ENCODE data around the gene PABPC1L. TPM values are rescaled to one million over a fixed set of nuclear protein-coding genes. Genes with fewer than 3 reads are reported as not detected.

Gene PABPC1L
- 7.9 to 18.0 TPM (median 13.1 TPM) in 5 replicates for total RNA-seq (2022; extraction: Qiagen RNA extraction)

GRCh38 chr20:44909872-44910689 lies at the start of gene PABPC1L:
Gene PABPC1L, plus strand, starts transcription at chr20:44910060. Its CDS starts 84 bp downstream, at chr20:44910144.

GRCh38 chr20:44885392-44886265 lies 24.2 kb upstream of the PABPC1L start, which contains the start of gene YWHAB:
Gene YWHAB, plus strand, starts transcription at chr20:44885705. Its CDS starts 15,829 bp downstream, at chr20:44901534.

GRCh38 chr20:44960103-44960852 lies 50.4 kb downstream of the PABPC1L start, which contains the start of gene TOMM34:
Gene TOMM34, minus strand, starts transcription at chr20:44960397. Its CDS starts 64 bp downstream, at chr20:44960333.

GRCh38 chr20:44966030-44966961 lies 56.4 kb downstream of the PABPC1L start, which contains the start of gene STK4:
Gene STK4, plus strand, starts transcription at chr20:44966512. Its CDS starts 57 bp downstream, at chr20:44966569.

Other genes starting within 250 kb of the PABPC1L start
- gene CCN5, start 194.7 kb upstream of the PABPC1L start, total RNA-seq (2022; extraction: Qiagen RNA extraction), result 23.1 to 34.3 TPM (median 24.5 TPM) in 5 replicates
- 0.41 to 0.73 TPM (median 0.66 TPM) in 5 replicates for gene KCNK15, start 164.2 kb upstream of the PABPC1L start, total RNA-seq (2022; extraction: Qiagen RNA extraction)
- gene RIMS4, start 99.5 kb upstream of the PABPC1L start, total RNA-seq (2022; extraction: Qiagen RNA extraction), result 1.7 to 2.4 TPM (median 2.1 TPM) in 5 replicates
- gene YWHAB, start 24.4 kb upstream of the PABPC1L start, total RNA-seq (2022; extraction: Qiagen RNA extraction), result 195 to 228 TPM (median 209 TPM) in 5 replicates
- gene TOMM34, start 50.3 kb downstream of the PABPC1L start, total RNA-seq (2022; extraction: Qiagen RNA extraction), result 38.3 to 42.4 TPM (median 39.4 TPM) in 5 replicates
- gene STK4, start 56.5 kb downstream of the PABPC1L start, total RNA-seq (2022; extraction: Qiagen RNA extraction), result 12.3 to 17.9 TPM (median 16.2 TPM) in 5 replicates
- gene KCNS1, start 191.1 kb downstream of the PABPC1L start, total RNA-seq (2022; extraction: Qiagen RNA extraction), result not detected in 5 replicates
- gene WFDC5, start 205.1 kb downstream of the PABPC1L start, total RNA-seq (2022; extraction: Qiagen RNA extraction), result not detected in 5 replicates
- not detected in 5 replicates for gene WFDC12, start 214.4 kb downstream of the PABPC1L start, total RNA-seq (2022; extraction: Qiagen RNA extraction)

Data from A549 treated with dexamethasone at 1 μM for 4 hours (cell line).